Measurements from ENCODE around the gene ENTHD1.

- TF ChIP-seq POLR2A (IDR thresholded peaks at IDR 0.05; ENCODE audit: low read length) (no peak), GATA1 (IDR thresholded peaks at IDR 0.05; ENCODE audit: low read depth, low read length) (no peak)
Measured at GRCh38 chr22:39716534-39716933, 177.0 kb downstream of the ENTHD1 start.
